ENCODE measurements around the gene PPM1J.

PPM1J gene

DNA sequence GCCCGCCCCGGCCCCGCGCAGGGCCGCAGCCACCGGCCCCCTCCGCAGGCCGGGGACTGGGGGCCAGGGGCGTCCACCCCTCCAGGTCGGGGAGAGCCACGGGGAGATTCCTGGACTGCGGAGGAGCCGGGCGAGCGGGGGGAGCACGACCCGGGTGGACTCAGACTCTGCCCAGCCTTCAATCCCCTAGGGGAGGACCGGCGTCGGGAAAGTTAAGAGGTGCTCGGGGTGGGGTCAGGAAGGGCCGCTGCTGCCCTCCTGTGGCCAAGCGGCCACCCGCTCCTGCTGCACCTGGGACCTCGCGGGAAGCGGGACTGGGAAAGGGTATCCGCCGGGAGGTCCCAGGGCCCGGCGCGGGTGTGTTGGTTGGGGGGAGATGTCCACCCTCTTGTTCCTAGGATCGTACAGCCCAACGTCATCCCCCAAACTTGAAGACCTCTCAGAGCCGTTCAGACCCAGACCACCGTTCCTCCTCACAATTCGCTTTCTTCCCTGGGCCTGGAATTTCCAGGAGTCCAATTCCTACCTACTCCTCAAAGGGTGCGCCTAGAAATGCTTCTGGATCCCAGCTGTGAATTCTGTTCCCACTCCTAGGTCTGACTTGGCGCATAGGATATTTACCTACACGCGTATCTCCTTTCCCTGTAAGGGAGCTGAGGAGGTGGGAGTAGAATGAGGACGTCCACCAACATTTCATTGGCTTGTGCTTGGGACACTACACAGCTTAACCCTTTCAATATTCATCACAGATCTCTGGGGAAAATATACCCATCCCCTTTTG, 7.7 kb downstream of the PPM1J start:
- TF ChIP-seq JUND (IDR thresholded peaks at IDR 0.05; ENCODE audit: low read depth): no peak
- peak; percentile 87 to 89 for DNase-seq (ENCODE audit: low read depth in 1 of 2, low spot score in 1 of 2)
- in situ Hi-C loops (cut with HindIII; ENCODE audit: low pct_unique_long_range_greater_than_20kb, low sequenced_read_pairs): no loop called here

DNA sequence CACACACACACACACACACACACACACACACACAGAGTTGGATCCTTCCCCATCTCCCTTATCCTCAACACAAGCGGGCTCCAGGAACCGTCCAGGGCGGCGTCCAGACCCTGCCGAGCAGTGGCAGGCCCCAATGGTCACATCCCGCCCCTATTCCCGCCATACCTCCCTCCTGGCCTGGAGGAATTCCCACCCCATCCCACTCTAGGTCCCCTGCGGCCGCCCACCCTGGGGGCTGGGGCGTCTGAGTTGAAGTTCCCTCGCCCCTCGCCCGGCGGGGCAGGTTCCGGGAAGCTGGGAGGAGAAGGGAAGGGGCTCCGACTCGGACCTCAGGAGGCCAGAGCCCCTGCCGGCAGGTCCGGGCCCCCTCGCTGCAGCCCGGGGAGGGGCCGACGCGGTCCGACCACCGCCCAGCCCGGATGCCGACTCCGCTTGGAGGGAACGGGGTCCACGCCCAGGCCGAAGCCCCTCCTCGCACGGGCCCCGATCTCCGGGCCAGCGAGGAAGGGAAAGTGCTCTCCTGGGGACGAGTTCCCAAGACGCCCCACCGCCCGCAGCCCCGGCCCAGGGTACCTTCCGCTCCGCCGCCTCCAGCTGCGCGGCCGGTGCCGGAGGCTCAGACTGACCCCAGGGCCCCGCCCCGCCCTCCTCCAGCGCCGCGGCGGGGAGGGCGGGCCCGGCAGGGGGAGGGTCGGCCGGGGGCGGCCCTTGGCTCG, 8.5 kb downstream of the PPM1J start, which contains the start of gene RHOC:
TSS of gene RHOC (minus strand) at position 623 of the 716 bp plus-strand sequence. CDS start 3,328 bp downstream, outside the sequence.
- no peak for DNase-seq (ENCODE audit: low read depth in 1 of 2, low spot score in 1 of 2)
- in situ Hi-C loops (cut with HindIII; ENCODE audit: low pct_unique_long_range_greater_than_20kb, low sequenced_read_pairs): no loop called here
- no peak for TF ChIP-seq JUND (IDR thresholded peaks at IDR 0.05; ENCODE audit: low read depth)

DNA sequence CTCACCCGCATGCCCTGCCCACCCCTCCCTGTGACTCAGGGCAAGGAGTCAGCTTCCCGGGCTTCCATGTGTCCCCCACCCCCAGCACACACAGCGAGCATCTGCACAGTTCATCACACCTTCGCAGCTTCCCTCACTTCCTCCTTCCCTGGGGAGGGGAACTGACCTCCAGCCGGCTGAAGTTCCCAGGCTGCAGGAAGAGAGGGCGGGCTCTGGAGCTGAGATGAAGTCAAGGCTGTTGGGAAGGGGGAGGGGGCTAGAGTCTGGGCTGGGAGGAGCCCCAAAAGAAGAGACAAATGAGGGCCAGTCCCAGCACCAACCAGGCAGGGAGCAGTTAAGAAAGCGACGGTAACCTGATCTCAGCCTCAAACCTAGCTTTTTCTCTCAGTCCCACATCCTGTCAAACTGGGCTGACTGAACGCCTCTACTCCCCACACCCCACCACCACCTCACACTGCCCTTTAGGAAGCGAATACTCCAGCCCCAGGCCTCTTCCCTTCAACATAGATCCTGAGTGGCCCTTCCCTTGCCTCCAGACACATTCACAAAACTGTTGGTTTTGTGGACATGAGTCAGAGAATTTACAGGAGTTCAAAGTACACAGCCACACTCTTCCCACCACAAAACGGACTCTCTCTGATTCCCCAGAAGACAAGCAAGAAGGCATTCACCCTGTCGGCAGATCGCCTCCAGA, 10.1 kb downstream of the PPM1J start:
- no peak for TF ChIP-seq JUND (IDR thresholded peaks at IDR 0.05; ENCODE audit: low read depth)
- peak; percentile 83 to 98 for DNase-seq (ENCODE audit: low read depth in 1 of 2, low spot score in 1 of 2)
- in situ Hi-C loops (cut with HindIII; ENCODE audit: low pct_unique_long_range_greater_than_20kb, low sequenced_read_pairs): no loop called here

DNA sequence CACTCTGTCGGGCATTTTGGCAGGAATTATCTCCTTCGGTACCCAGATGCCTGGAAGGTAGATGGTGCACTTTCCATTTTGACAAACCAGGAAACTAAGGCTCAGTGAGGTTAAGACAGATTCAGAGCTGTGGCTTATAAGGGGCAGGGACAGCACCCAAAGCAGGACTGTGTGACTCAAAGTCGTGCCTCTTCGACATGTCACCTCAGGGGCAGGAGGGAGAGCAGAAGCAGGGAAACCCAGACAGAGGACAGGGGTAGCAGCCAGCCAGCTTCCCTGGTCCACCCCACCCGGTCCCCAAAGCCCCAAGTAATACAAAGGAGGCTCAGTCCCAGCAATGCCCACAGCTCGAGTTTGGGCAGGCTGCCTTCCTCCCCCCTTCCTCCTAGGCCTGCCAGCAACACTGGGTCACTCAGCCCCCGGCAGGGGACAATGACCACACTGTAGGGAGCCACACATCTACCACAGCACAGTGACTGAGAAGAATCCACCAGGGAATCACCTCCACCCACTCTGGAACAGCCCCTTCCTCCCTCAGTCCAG, 10.7 kb downstream of the PPM1J start:
- in situ Hi-C loops (cut with HindIII; ENCODE audit: low pct_unique_long_range_greater_than_20kb, low sequenced_read_pairs): no loop called here

DNA sequence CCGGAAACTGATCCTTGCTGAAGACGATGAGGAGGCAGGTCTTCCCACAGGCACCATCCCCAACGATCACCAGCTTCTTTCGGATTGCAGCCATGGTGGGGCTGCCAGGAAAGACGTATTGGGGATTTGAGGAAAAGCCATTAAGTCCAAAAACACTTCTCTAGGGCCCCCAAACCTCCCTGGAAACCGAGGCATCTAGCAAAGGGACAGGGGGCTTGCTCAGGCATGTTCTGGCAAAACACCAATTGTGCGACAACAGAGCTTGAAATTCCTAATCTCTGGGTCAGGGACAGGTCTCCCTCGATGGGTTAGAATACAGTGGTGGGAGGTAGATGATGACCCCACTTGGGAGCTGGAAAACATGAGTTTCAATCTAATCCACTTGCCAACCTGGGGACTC, 11.4 kb downstream of the PPM1J start:
- no peak for TF ChIP-seq JUND (IDR thresholded peaks at IDR 0.05; ENCODE audit: low read depth)
- in situ Hi-C loops (cut with HindIII; ENCODE audit: low pct_unique_long_range_greater_than_20kb, low sequenced_read_pairs): no loop called here
- no peak for DNase-seq (ENCODE audit: low read depth in 1 of 2, low spot score in 1 of 2)

More for the DNA sequence above, 10.7 kb downstream of the PPM1J start:
- DNase-seq (ENCODE audit: low read depth in 1 of 2, low spot score in 1 of 2): no peak
- TF ChIP-seq JUND (IDR thresholded peaks at IDR 0.05; ENCODE audit: low read depth): no peak

DNA sequence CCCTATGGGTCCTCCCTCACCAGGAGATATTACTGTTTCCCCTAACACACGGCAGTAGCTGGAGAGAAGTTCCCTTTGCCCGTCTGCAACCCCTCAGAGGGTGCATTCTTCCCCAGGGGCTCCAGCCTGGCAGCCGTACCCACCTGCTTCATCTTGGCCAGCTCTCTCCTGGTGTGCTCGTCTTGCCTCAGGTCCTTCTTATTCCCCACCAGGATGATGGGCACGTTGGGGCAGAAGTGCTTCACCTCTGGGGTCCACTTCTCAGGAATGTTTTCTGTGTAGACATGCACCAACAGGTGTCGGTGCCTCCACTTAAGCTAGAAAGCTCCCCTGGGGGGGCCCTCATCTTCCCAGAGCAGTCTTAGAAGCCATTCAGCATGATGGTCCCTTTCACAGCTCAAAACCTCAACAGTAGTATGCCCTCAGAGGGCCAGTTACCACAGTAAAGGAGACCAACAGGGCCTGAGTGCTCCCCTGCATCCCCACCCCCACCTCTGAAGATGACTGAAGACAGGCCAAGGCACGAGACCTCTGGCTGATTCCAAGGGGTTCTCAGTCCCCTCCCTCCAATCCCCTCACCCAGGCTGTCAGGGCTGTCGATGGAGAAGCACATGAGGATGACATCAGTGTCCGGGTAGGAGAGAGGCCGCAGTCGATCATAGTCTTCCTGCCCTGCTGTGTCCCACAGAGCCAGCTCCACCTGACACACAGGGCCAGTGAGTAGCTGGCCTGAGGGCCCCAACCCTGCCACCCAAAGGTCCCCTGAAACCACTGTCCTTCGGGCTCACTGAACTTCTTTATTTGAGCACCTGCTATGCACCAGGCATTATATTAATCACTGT, 12.5 kb downstream of the PPM1J start:
- in situ Hi-C loops (cut with HindIII; ENCODE audit: low pct_unique_long_range_greater_than_20kb, low sequenced_read_pairs): no loop called here
- TF ChIP-seq JUND (IDR thresholded peaks at IDR 0.05; ENCODE audit: low read depth): no peak
- no peak for DNase-seq (ENCODE audit: low read depth in 1 of 2, low spot score in 1 of 2)

DNA sequence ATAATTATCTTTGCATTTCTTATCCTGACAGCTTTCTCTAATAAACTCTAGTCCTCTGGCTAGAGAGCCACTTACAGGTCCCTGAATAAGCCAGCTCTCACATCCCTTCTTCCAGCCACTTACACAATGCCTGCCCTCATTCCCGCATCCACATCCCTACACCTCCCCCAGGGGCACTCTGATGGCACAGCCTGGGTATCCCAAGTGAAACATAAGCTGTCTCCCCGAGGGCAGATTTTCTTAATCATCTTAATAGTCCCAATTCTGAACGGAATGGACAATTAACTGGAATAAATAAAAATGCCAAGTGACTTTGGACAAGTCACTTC, 13.1 kb downstream of the PPM1J start:
- in situ Hi-C loops (cut with HindIII; ENCODE audit: low pct_unique_long_range_greater_than_20kb, low sequenced_read_pairs): no loop called here
- no peak for TF ChIP-seq JUND (IDR thresholded peaks at IDR 0.05; ENCODE audit: low read depth)
- no peak for DNase-seq (ENCODE audit: low read depth in 1 of 2, low spot score in 1 of 2)

DNA sequence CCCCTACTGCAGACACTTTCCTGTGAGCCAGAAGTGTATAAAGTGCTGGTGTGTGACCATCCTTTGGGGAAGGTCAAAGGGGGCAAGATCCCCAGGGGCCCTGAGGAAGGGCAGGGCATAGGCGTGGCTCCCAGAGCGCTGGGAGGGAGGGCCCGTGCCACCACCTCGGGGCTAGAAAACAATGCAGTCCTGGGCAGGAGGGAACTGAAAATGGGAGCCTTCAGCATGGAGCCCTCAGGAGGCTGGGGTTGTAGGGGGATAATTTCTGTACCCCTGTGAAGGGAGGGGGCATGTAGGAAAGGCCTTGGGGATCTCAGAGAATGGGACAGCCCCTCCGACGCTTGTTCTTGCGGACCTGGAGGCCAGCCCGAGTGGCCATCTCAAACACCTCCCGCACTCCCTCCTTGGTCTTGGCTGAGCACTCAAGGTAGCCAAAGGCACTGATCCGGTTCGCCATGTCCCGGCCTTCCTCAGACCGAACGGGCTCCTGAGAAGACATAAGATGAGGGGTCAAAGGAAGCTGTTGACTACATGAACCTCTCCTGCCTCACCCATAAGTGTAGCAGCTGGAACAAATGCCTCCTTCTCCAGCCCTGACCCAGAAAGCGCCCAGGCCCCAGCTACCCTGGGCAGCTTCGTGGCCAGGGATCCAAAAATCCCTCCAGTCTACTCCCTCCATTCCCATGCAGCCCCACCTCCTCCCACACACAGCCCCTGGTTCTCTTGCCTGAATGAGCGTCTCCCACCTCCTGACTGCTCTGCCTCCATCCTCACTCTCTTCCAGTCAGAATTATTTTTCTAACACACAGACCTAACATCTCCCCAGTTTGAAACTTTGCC, 13.7 kb downstream of the PPM1J start:
- DNase-seq (ENCODE audit: low read depth in 1 of 2, low spot score in 1 of 2): no peak
- no peak for TF ChIP-seq JUND (IDR thresholded peaks at IDR 0.05; ENCODE audit: low read depth)
- in situ Hi-C loops (cut with HindIII; ENCODE audit: low pct_unique_long_range_greater_than_20kb, low sequenced_read_pairs): no loop called here

DNA sequence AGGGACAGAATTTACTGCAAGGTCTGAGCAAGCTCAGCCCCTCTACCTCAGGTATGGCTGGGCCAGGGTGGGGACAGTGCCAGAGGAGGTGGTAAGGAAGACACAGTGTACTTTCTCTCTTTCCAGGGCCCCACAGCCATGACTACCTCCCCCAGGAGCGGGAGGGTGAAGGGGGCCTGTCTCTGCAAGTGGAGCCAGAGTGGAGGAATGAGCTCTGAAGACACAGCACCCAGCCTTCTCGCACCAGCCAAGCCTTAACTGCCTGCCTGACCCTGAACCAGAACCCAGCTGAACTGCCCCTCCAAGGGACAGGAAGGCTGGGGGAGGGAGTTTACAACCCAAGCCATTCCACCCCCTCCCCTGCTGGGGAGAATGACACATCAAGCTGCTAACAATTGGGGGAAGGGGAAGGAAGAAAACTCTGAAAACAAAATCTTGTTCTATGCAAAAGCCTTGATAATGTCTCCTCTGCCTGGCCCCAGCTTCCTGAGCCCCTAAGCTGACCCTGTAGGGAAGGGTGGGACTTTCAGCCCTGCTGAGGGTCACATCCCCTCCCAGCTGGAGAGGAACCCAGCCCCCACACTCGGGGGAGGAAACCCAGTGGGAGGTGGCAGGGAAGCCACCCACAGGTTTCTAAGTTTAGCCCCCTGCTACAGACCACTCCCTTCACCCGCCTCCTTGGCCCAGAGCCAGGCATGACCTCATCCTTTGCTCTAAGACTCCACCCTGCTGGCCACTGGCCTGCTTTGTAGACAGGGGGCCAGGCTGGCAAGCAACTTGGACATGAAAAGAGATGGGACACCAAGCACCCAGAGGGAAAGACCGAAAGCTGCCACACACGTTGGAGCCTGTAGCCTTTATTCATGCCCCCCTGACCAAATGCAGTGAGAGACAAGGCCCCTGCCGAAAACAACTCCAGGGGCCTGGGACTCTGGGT, 14.6 kb downstream of the PPM1J start:
- in situ Hi-C loops (cut with HindIII; ENCODE audit: low pct_unique_long_range_greater_than_20kb, low sequenced_read_pairs): no loop called here
- TF ChIP-seq JUND (IDR thresholded peaks at IDR 0.05; ENCODE audit: low read depth): no peak
- peak in 1 of 2 experiments; percentile 84 for DNase-seq (ENCODE audit: low read depth in 1 of 2, low spot score in 1 of 2)

DNA sequence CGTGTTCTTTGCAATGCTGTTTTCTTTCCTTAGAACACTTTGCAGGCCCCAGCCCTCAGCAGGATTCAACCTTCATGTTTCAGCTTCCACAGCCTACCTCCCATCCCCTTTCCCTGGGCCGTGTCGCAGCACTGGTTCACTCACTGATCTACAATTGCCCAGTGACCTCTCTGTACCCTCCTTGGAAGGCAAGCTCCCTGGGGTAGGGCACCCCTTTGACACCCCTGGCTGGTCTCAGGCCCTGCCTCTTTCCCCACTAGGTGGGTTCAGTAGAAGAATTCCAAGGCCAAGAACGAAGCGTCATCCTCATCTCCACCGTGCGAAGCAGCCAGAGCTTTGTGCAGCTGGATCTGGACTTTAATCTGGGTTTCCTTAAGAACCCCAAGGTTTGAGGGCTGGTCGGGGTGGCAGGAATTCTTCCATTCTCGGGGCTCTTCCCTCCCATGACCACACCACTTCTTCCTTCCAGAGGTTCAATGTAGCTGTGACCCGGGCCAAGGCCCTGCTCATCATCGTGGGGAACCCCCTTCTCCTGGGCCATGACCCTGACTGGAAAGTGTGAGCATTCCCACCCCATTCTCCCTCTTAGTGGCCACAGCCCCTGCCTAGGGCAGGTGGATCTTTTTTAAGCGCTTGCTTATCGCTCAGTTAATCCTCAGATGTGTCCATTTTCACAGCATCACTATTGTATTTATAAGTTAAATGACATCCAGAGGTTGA, 15.5 kb downstream of the PPM1J start:
- DNase-seq (ENCODE audit: low read depth in 1 of 2, low spot score in 1 of 2): no peak
- in situ Hi-C loops (cut with HindIII; ENCODE audit: low pct_unique_long_range_greater_than_20kb, low sequenced_read_pairs): no loop called here
- no peak for TF ChIP-seq JUND (IDR thresholded peaks at IDR 0.05; ENCODE audit: low read depth)
